Keratinocyte (primary cell): Measurements from ENCODE around the gene COCH. TPM values are rescaled to one million over a fixed set of nuclear protein-coding genes. Genes with fewer than 3 reads are reported as not detected.

ENCODE experiments used
- DNase-seq: peaks from one replicate; pipeline ENCODE4 v3.0.0-alpha.2; 2011; ENCODE audit warnings: low read depth, missing footprints, low spot score
- FAIRE-seq: peaks from 2 replicates; lab custom pipeline; 2011; peaks lifted over from hg19 to GRCh38; lab: Jason Lieb, UNC
- H2AFZ ChIP-seq: 2 replicates; pipeline ENCODE4 v1.6.0; 2012; ENCODE audit warnings: low read length, control low read depth, inconsistent platforms; ENCODE audit not compliant: control insufficient read depth
- H3K27ac ChIP-seq: 2 replicates; pipeline ENCODE4 v1.5.1; 2011; ENCODE audit warnings: low read length; ENCODE audit not compliant: control insufficient read depth, insufficient read depth
- H3K27me3 ChIP-seq: 3 replicates; pipeline ENCODE4 v1.6.0; 2011; ENCODE audit warnings: low read length; ENCODE audit not compliant: control insufficient read depth, insufficient read depth; ENCODE audit errors: extremely low read depth
- H3K36me3 ChIP-seq, 2 experiments: 2 replicates in 1 of 2; 3 replicates in 1 of 2; pipeline ENCODE4 v1.5.1; 2011; ENCODE audit warnings: low read length in 2 of 2, mild to moderate bottlenecking in 1 of 2; ENCODE audit not compliant: control insufficient read depth in 2 of 2, insufficient read depth in 2 of 2; ENCODE audit errors: extremely low read depth in 1 of 2
- H3K4me1 ChIP-seq: 3 replicates; pipeline ENCODE4 v1.5.1; 2011; ENCODE audit warnings: low read length; ENCODE audit not compliant: control insufficient read depth, insufficient read depth; ENCODE audit errors: extremely low read depth
- H3K4me2 ChIP-seq: 3 replicates; pipeline ENCODE4 v1.6.0; 2011; ENCODE audit warnings: low read depth, low read length; ENCODE audit not compliant: control insufficient read depth, insufficient read depth; ENCODE audit errors: extremely low read depth
- H3K4me3 ChIP-seq, 3 experiments: fragments of 200-600 bp in 1 of 3; sonication (generic) in 1 of 3; 2 replicates in 2 of 3; 3 replicates in 1 of 3; pipeline ENCODE4 v1.5.1; 2011 to 2016; ENCODE audit warnings: low read length in 3 of 3, mild to moderate bottlenecking in 3 of 3, control low read depth in 2 of 3, inconsistent platforms in 1 of 3, low read depth in 1 of 3, mixed read lengths in 1 of 3, mixed run types in 1 of 3, moderate library complexity in 1 of 3; ENCODE audit not compliant: control insufficient read depth in 2 of 3, insufficient read depth in 2 of 3; ENCODE audit errors: extremely low read depth in 1 of 3
- H3K79me2 ChIP-seq: 2 replicates; pipeline ENCODE4 v1.6.0; 2012; ENCODE audit warnings: low read length; ENCODE audit not compliant: control insufficient read depth, insufficient read depth
- H3K9ac ChIP-seq: 3 replicates; pipeline ENCODE4 v1.6.0; 2011; ENCODE audit warnings: low read length; ENCODE audit not compliant: control insufficient read depth, insufficient read depth; ENCODE audit errors: extremely low read depth
- H3K9me1 ChIP-seq: 3 replicates; pipeline ENCODE4 v1.6.0; 2011; ENCODE audit warnings: low read length; ENCODE audit not compliant: control insufficient read depth, insufficient read depth; ENCODE audit errors: extremely low read depth
- H3K9me3 ChIP-seq: 2 replicates; pipeline ENCODE4 v1.5.1; 2012; ENCODE audit warnings: low read depth, low read length; ENCODE audit not compliant: control insufficient read depth
- H4K20me1 ChIP-seq: 3 replicates; pipeline ENCODE4 v1.6.0; 2011; ENCODE audit warnings: low read length; ENCODE audit not compliant: control insufficient read depth, insufficient read depth; ENCODE audit errors: extremely low read depth
- CTCF ChIP-seq, 3 experiments: IDR thresholded peaks in 1 of 3; conservative IDR thresholded peaks in 1 of 3; optimal IDR thresholded peaks in 1 of 3; 2 replicates in 2 of 3; 3 replicates in 1 of 3; pipeline versions ENCODE3 to v1.5.1; 2011; ENCODE audit warnings: low read length in 3 of 3, mild to moderate bottlenecking in 3 of 3, moderate library complexity in 2 of 3, control low read depth in 1 of 3, inconsistent platforms in 1 of 3; ENCODE audit not compliant: insufficient read depth in 2 of 3; ENCODE audit errors: extremely low read depth in 1 of 3
- EZH2 ChIP-seq: IDR thresholded peaks from one replicate; pipeline ENCODE4 v1.6.1; 2012; ENCODE audit warnings: inconsistent platforms, mild to moderate bottlenecking, low read length, moderate library complexity
- dilution Hi-C: fragments of 300-500 bp; cut with MboI; formaldehyde crosslinking; loops from one replicate; pipeline ENCODE4 v1.7.0; 2020; ENCODE audit warnings: low sequenced_read_pairs; ENCODE audit not compliant: extremely low pct_ligation_motif_present
- polyA plus RNA-seq, 5 experiments: library from polyadenylated mRNA; depleted of rRNA in 3 of 5; stranded (reverse) in 3 of 5; stranded (forward) in 1 of 5; unstranded in 1 of 5; fragments of >200 nt; gene quantifications; 1 replicate in 1 of 5; 2 replicates in 3 of 5; 3 replicates in 1 of 5; pipeline versions ENCODE4 v1.2.1 to v1.2.3, GENCODE V29; 2011 to 2012; ENCODE audit warnings: missing spikeins in 2 of 5, low read depth in 1 of 5, low replicate concordance in 1 of 5

COCH gene
- polyA plus RNA-seq, 1 donor (not counting 4 experiments of a cell fraction or from before 2014, with no cell fraction given): 0.03 TPM

- Histone ChIP-seq H3K9ac (no peak overlapping the region), H3K27ac (no peak overlapping the region), H3K9me3 (no peaks in the 10 kb centered on the region), H4K20me1 (no peaks in the 10 kb centered on the region), H3K4me1 (no peaks in the 10 kb centered on the region), H3K27me3 (no peaks in the 10 kb centered on the region), H3K4me3 (no peak overlapping the region), H3K36me3 (no peaks in the 10 kb centered on the region), H3K79me2 (no peaks in the 10 kb centered on the region), H3K9me1 (no peaks in the 10 kb centered on the region), H2AFZ (no peak overlapping the region), H3K4me2 (no peak overlapping the region)
- TF ChIP-seq EZH2 (no peak), CTCF (optimal IDR thresholded peaks at IDR 0.05 in 1 of 3, IDR thresholded peaks at IDR 0.05 in 1 of 3, conservative IDR thresholded peaks at IDR 0.05 in 1 of 3; ENCODE audit: extremely low read depth in 1 of 3, insufficient read depth in 2 of 3, low read length in 3 of 3) (no peak)
- DNase-seq (no peak), FAIRE-seq (no peak)
- dilution Hi-C loops: no loop called here
These were observed 14.3 kb downstream of the COCH start for GRCh38 chr14:30888480-30889243.

GRCh38 chr14:30889244-30889594 is 14.9 kb downstream of the COCH start:
- Histone ChIP-seq H3K27ac (no peak overlapping the region), H3K9me3 (no peaks in the 10 kb centered on the region), H3K9me1 (no peaks in the 10 kb centered on the region), H3K4me3 (no peak overlapping the region), H3K9ac (no peak overlapping the region), H4K20me1 (no peaks in the 10 kb centered on the region), H3K4me1 (no peaks in the 10 kb centered on the region), H2AFZ (no peak overlapping the region), H3K79me2 (no peaks in the 10 kb centered on the region), H3K36me3 (no peaks in the 10 kb centered on the region), H3K27me3 (no peaks in the 10 kb centered on the region), H3K4me2 (no peak overlapping the region)
- TF ChIP-seq CTCF (optimal IDR thresholded peaks at IDR 0.05 in 1 of 3, IDR thresholded peaks at IDR 0.05 in 1 of 3, conservative IDR thresholded peaks at IDR 0.05 in 1 of 3; ENCODE audit: extremely low read depth in 1 of 3, insufficient read depth in 2 of 3, low read length in 3 of 3) (no peak), EZH2 (no peak)
- dilution Hi-C loops: no loop called here
- FAIRE-seq (no peak), DNase-seq (no peak)
